Uterus (tissue), 4 donors: ENCODE results near the gene RAB11FIP4. TPM values are rescaled to one million over a fixed set of nuclear protein-coding genes. Genes with fewer than 3 reads are reported as not detected.

Experiments
- DNase-seq, 2 donors: peaks; one replicate each; pipeline ENCODE4 v3.0.0-alpha.2; 2019 to 2020
- H3K27ac ChIP-seq, 2 donors: fragments of 200-600 bp; sonication (generic); 1 replicate in 1 of 2; 2 replicates in 1 of 2; pipeline ENCODE4 v1.5.1; 2016 to 2018
- H3K27me3 ChIP-seq, 2 donors: fragments of 200-600 bp; sonication (generic); one replicate each; pipeline ENCODE4 v1.5.1; 2018 to 2019; ENCODE audit warnings: control low read depth in 1 of 2
- H3K36me3 ChIP-seq, 2 donors: fragments of 200-600 bp; sonication (generic); one replicate each; pipeline ENCODE4 v1.5.1; 2019; ENCODE audit warnings: control low read depth in 1 of 2
- H3K4me1 ChIP-seq, 2 donors: fragments of 200-600 bp; sonication (generic); one replicate each; pipeline ENCODE4 v1.5.1; 2018 to 2019; ENCODE audit warnings: control low read depth in 1 of 2
- H3K4me3 ChIP-seq, 2 donors: fragments of 200-600 bp; sonication (generic); 1 replicate in 1 of 2; 2 replicates in 1 of 2; pipeline ENCODE4 v1.5.1; 2018 to 2019; ENCODE audit warnings: mild to moderate bottlenecking in 1 of 2
- H3K9me3 ChIP-seq, 2 donors: fragments of 200-600 bp; sonication (generic); one replicate each; pipeline ENCODE4 v1.5.1; 2019; ENCODE audit warnings: control low read depth in 1 of 2
- POLR2A ChIP-seq, 2 donors: fragments of 450-650 bp; IDR thresholded peaks; one replicate each; pipeline ENCODE4 v1.6.1; 2016; ENCODE audit warnings: antibody characterized with exemption in 2 of 2, mild to moderate bottlenecking in 1 of 2, moderate library complexity in 1 of 2
- intact Hi-C: fragments of 100-400 bp; cut with DNase I; formaldehyde crosslinking; loops from one replicate; pipeline ENCODE4 v1.15.1; 2023; ENCODE audit warnings: low total_unique reads
- total RNA-seq, 4 donors: library from RNA; depleted of rRNA in 3 of 4; stranded (reverse); fragments of >200 nt in 3 of 4; gene quantifications; one replicate each; pipeline versions ENCODE4 v1.1.0 to v1.2.4, GENCODE V29; 2014 to 2023
- TF ChIP-seq, protein P1 (sequence below), 4 experiments: fragments of 200-600 bp in 2 of 4; fragments of 450-650 bp in 2 of 4; sonication (generic) in 2 of 4; IDR thresholded peaks; one replicate each; pipeline ENCODE4 v1.5.1; 2016 to 2019; ENCODE audit warnings: antibody characterized with exemption in 4 of 4, mild to moderate bottlenecking in 2 of 4, moderate library complexity in 1 of 4
- donor health status: DM: yes; HTN: yes; CAD: no.

The RAB11FIP4 gene
- total RNA-seq, 4 donors from 2014 or later: 7.2 to 12.0 TPM; not detected in 2

- H3K36me3 ChIP-seq: no peaks in the 10 kb centered on the region
- DNase-seq: no peak
- H3K27me3 ChIP-seq: no peaks in the 10 kb centered on the region
- no peaks in the 10 kb centered on the region for H3K9me3 ChIP-seq
- peaks cover 11 to 15% of the 10 kb centered on the region in 2 donors for H3K4me1 ChIP-seq
- no peak overlapping the region for H3K4me3 ChIP-seq
- H3K27ac ChIP-seq: no peak overlapping the region
- intact Hi-C loops: no loop called here
- TF ChIP-seq, protein P1, sequence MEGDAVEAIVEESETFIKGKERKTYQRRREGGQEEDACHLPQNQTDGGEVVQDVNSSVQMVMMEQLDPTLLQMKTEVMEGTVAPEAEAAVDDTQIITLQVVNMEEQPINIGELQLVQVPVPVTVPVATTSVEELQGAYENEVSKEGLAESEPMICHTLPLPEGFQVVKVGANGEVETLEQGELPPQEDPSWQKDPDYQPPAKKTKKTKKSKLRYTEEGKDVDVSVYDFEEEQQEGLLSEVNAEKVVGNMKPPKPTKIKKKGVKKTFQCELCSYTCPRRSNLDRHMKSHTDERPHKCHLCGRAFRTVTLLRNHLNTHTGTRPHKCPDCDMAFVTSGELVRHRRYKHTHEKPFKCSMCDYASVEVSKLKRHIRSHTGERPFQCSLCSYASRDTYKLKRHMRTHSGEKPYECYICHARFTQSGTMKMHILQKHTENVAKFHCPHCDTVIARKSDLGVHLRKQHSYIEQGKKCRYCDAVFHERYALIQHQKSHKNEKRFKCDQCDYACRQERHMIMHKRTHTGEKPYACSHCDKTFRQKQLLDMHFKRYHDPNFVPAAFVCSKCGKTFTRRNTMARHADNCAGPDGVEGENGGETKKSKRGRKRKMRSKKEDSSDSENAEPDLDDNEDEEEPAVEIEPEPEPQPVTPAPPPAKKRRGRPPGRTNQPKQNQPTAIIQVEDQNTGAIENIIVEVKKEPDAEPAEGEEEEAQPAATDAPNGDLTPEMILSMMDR (IDR thresholded peaks at IDR 0.05): no peak
- no peak for TF ChIP-seq POLR2A (IDR thresholded peaks at IDR 0.05)
These were observed 192.4 kb downstream of the RAB11FIP4 start for GRCh38 chr17:31583772-31584356.

GRCh38 chr17:31584438-31585279 lies 193.2 kb downstream of the RAB11FIP4 start:
- no peak for DNase-seq
- no peaks in the 10 kb centered on the region for H3K27me3 ChIP-seq
- H3K4me1 ChIP-seq: peaks cover 3 to 9% of the 10 kb centered on the region in 2 donors
- no peak for TF ChIP-seq POLR2A (IDR thresholded peaks at IDR 0.05)
- TF ChIP-seq, protein P1 (IDR thresholded peaks at IDR 0.05): no peak
- no peaks in the 10 kb centered on the region for H3K9me3 ChIP-seq
- intact Hi-C loops: no loop called here
- no peak overlapping the region for H3K4me3 ChIP-seq
- no peak overlapping the region for H3K27ac ChIP-seq
- H3K36me3 ChIP-seq: no peaks in the 10 kb centered on the region

- Histone ChIP-seq H3K9me3 (no peaks in the 10 kb centered on the region), H3K4me1 (peaks cover 3 to 9% of the 10 kb centered on the region in 2 donors), H3K4me3 (no peak overlapping the region), H3K27me3 (no peaks in the 10 kb centered on the region), H3K36me3 (no peaks in the 10 kb centered on the region), H3K27ac (no peak overlapping the region)
- no peak for DNase-seq
- no peak for TF ChIP-seq POLR2A (IDR thresholded peaks at IDR 0.05)
- TF ChIP-seq, protein P1 (IDR thresholded peaks at IDR 0.05): no peak
- intact Hi-C loops: no loop called here
These were observed 193.8 kb downstream of the RAB11FIP4 start for GRCh38 chr17:31585280-31585630.

GRCh38 chr17:31586946-31587345 lies 195.5 kb downstream of the RAB11FIP4 start:
- Histone ChIP-seq H3K36me3 (no peaks in the 10 kb centered on the region), H3K4me3 (no peak overlapping the region), H3K4me1 (peaks cover 0 to 3% of the 10 kb centered on the region in 2 donors), H3K27ac (no peak overlapping the region), H3K27me3 (no peaks in the 10 kb centered on the region), H3K9me3 (no peaks in the 10 kb centered on the region)
- TF ChIP-seq, protein P1 (IDR thresholded peaks at IDR 0.05): no peak
- TF ChIP-seq POLR2A (IDR thresholded peaks at IDR 0.05): no peak
- DNase-seq: no peak
- intact Hi-C loops: no loop called here

- Histone ChIP-seq H3K36me3 (no peaks in the 10 kb centered on the region), H3K27ac (no peak overlapping the region), H3K4me1 (no peaks in the 10 kb centered on the region), H3K27me3 (no peaks in the 10 kb centered on the region), H3K4me3 (no peak overlapping the region), H3K9me3 (no peaks in the 10 kb centered on the region)
- intact Hi-C loops: no loop called here
- DNase-seq: no peak
- TF ChIP-seq, protein P1 (IDR thresholded peaks at IDR 0.05): no peak
- TF ChIP-seq POLR2A (IDR thresholded peaks at IDR 0.05): no peak
These were observed 196.0 kb downstream of the RAB11FIP4 start for GRCh38 chr17:31587462-31587861.
